Body of pancreas (tissue), 4 donors: ENCODE measurements around the gene RFX7.

Experiments used
- CTCF ChIP-seq, 7 experiments: fragments of 450-650 bp in 4 of 7; fragments of 200-600 bp in 3 of 7; sonication (generic) in 3 of 7; IDR thresholded peaks; one replicate each; pipeline ENCODE4 v1.5.1; 2016 to 2019; ENCODE audit warnings: antibody characterized with exemption in 7 of 7
- POLR2A ChIP-seq, 3 donors: fragments of 450-650 bp; IDR thresholded peaks; one replicate each; pipeline ENCODE4 v1.6.1; 2016; ENCODE audit warnings: antibody characterized with exemption in 3 of 3, mild to moderate bottlenecking in 2 of 3

DNA sequence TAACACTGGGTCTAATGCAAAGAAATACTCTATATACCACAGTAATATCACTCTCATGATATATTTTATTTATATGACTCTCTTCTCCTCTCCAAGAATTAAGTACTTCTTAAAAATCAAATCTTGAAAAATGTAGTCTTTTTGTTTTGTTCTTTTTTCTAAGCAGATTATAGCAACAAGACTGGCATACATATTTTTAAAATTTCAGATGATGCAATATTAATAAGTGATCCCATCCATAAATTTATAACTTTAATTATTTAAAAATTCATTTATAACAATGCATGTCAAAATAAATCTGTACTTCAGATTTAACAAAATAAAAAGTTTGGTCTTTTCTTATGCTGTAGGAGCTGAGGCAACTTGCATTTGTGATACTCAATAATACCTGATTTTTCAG, 155.3 kb downstream of the RFX7 start:
- TF ChIP-seq CTCF (IDR thresholded peaks at IDR 0.05) (no peak), POLR2A (IDR thresholded peaks at IDR 0.05) (no peak)
